M059J (cell line): ENCODE measurements around the gene FZR1. TPM values are rescaled to one million over a fixed set of nuclear protein-coding genes. Genes with fewer than 3 reads are reported as not detected.
A peak's percentile ranks its signal among the peaks of the same experiment; 100 is the strongest.
"Not testable (repeated sequence)": the region's sequence is repeated elsewhere in the genome, so short reads cannot be mapped to it uniquely, and the experiment has no call there.

Experiments
- DNase-seq: peaks from one replicate; pipeline ENCODE4 v3.0.0-alpha.2; 2012; ENCODE audit warnings: low read depth
- total RNA-seq: library from RNA; depleted of rRNA; stranded (reverse); fragments of >200 nt; shearing (Covaris generic); gene quantifications from 2 replicates; pipeline ENCODE4 v1.2.3, GENCODE V29; 2014

FZR1 gene
- total RNA-seq, 1 experiment from 2014 or later = 56.5 TPM

DNA sequence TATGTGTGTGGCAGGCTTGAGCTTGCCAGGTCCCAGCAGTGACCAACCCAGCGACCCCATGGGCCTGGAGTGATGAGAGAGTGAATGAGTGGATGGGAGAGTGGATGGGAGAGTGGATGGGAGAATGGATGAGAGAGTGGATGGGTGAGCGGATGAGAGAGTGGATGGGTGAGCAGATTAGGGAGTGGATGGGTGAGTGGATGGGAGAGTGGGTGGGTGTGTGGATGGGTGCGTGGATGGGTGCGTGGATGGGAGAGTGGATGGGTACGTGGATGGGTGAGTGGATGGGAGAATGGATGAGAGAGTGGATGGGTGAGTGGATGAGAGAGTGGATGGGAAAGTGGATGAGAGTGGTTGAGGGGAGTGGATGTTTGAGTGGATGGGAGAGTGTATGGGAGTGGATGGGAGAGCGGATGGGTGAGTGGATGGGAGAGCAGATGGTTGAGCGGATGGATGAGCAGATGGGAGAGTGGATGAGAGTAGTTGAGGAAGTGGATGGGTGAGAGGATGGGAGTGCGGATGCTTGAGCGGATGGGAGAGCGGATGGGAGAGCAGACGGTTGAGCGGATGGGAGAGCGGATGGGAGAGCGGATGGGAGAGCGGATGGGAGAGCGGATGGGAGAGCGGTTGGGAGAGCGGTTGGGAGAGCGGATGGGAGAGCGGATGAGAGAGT is 22.6 kb downstream of the FZR1 start:
- no peak for DNase-seq

GRCh38 chr19:3529299-3529698 is 23.2 kb downstream of the FZR1 start:
- not testable (repeated sequence) for DNase-seq

GRCh38 chr19:3530389-3530788 is 24.3 kb downstream of the FZR1 start:
- no peak for DNase-seq

DNA sequence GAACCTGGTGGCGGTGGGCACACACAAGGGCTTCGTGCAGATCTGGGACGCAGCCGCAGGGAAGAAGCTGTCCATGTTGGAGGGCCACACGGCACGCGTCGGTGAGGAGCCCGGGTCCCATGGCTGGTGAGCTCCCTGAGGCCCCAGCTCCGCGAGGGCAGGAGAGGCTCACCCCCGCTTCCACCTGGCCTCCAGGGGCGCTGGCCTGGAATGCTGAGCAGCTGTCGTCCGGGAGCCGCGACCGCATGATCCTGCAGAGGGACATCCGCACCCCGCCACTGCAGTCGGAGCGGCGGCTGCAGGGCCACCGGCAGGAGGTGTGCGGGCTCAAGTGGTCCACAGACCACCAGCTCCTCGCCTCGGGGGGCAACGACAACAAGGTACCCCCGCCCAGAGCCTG is 25.6 kb downstream of the FZR1 start:
- no peak for DNase-seq

DNA sequence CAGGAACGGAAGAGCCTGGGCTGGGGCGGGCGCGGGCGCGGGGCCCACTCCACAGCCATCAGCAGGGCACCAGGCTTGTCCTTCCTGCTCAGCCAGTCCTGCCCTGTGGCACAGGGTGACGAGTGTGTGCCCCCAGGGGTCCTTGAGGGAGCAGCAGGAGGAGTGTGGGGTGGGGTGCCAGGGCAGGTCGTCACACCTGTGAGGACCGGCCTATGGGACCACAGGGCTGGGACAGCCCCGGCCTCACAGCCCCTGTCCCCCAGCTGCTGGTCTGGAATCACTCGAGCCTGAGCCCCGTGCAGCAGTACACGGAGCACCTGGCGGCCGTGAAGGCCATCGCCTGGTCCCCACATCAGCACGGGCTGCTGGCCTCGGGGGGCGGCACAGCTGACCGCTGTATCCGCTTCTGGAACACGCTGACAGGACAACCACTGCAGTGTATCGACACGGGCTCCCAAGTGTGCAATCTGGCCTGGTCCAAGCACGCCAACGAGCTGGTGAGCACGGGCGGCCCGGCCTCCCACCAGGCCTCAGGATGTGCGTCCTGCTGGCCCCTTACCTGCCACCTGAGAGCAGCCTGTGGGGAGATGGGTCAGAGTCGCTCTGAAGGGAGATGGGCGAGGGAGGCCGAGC is 26.2 kb downstream of the FZR1 start:
- no peak for DNase-seq

GRCh38 chr19:3533033-3533432 is 26.9 kb downstream of the FZR1 start:
- DNase-seq = no peak

DNA sequence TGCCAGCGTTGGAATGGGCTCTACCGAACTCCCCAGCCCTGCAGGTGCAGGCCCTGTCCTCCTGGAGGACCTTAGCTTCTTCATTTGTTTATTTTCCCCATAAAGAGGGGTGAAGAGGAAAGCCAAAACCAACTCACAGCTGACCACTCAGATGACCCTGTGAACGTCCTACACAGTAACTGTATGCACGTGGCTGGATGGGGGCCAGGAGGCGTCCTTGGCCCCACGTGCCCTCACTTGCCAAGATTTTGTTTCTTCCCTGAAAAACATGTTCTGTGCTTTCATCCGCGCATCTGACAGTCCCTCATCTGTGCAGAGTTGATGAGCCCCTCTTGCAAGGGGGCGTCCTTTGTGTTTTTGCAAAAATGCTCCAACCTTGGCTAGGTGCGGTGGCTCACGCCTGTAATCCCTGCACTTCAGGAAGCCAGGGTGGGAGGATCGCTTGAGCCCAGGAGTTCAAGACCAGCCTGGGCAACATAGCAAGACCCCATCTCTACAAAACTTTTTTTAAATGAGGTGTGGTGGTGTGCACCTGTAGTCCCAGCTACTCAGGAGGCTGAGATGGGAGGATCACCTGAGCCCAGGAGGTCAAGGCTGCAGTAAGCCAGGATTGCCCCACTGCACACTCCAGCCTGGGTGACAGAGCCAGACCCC is 27.6 kb downstream of the FZR1 start:
- no peak for DNase-seq

- DNase-seq = no peak
Measured at GRCh38 chr19:3534375-3535234, 28.5 kb downstream of the FZR1 start.

DNA sequence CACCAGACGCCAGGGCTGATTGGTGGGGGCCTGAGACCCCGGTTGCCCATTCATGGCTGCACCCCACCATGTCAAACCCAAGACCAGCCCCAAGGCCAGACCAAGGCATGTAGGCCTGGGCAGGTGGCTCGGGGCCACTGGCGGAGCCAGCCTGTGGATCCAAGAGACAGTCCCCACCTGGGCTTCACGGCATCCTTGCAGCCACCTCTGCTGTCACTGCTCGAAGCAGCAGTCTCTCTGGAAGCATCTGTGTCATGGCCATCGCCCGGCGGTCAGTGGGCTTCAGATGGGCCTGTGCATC is 29.1 kb downstream of the FZR1 start:
- no peak for DNase-seq

- no peak for DNase-seq
Measured at GRCh38 chr19:3535563-3535965, 29.5 kb downstream of the FZR1 start.

DNA sequence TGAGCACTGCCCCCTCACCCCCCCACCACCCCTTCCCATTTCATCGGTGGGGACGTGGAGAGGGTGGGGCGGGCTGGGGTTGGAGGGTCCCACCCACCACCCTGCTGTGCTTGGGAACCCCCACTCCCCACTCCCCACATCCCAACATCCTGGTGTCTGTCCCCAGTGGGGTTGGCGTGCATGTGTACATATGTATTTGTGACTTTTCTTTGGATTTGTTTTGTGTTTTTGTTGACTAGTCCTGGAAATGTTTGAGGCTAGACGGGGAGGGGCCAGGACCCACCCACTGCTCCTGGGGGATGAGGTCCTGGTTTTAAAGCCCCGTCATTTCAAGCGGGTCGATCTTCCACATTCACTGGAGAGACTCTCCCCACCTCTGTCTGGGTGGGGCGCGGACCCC is 29.9 kb downstream of the FZR1 start:
- no peak for DNase-seq

DNA sequence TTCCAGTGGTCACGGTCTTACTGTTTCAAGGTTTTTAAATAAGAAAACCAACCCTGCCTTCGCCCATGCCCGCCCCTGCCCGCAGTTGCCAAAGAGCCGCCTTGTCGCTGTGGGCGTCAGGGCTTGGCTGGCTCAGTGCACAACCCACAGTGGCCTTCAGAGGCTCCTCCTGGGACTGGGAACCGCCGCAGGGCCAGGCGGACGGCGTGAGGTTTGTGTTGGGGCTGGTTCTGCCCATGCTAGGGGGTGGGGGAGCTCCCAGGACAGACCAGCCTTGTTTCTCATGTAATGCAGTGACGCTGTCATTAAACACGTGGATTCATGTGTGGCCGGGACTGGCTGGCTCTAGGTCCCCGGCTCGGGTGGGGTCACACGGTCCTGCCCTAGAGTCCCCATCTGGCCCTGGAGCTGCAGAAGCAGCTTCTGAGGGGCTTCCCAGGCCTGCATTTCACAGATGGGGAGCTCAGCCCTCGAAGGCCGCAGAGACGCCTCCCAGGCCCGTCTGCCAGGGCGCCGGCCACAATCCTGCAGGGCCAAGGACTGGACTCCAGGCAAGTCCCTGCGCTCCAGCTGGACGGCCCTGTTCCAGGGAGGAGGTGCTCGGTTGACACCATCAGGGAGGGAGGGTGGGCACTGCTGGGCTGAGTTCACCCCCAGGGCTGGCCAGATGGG is 30.5 kb downstream of the FZR1 start:
- no peak for DNase-seq

DNA sequence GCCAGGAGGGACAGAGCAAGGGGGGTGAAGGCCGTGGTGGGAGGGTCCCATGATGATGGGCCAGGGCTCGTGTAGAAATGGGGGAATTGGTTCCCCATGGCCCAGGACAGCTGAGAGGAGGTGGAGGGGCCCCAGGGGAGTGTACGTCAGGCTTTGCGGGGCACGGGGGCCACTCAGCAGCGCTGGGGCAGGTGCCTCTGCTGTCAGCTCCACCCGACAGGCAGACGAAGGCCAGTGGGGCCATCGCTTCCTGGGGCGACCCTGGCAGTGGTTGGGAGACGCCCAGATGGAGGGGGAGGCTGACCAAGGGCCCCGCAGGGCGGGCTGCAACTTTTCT is 31.0 kb downstream of the FZR1 start:
- no peak for DNase-seq

DNA sequence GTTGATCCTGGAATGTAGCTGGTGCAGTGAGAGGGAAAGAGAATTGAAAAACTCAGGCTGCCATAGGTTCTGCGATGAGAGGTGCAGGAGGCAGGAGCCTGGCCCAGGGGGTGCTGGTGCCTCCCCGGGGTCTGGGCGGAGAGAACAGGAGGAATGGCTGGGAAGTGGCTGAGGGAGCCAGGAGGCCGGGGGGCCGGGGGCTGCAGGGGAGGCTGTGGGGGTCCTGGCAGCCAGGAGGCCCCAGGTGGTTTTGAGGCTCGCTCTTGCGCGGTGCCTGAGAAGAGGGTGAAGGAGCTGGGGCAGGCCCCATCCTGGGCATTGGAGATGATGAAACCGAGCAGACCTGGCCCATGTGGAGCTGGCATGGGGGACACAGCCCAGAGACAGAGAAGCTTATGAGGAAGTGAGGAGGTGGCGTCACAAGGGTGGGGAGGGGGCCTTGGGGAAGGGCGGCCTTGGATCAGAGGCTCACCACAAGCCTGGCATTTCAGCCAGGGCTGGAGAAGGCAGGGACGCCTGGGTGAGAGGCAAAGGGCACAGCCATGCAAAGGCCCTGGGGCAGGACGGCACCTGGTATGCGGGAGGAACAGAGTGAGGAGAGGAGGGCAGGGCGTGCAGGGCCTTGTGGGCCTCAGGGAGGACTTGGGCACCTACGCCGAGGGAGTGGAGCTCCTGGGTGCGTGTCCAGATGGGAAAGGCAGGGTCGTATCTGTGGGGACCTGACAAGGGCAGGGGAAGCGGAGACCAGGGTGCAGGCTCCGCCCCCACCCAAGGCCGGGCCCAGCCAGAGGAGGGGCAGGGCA is 31.5 kb downstream of the FZR1 start:
- DNase-seq = no peak

DNA sequence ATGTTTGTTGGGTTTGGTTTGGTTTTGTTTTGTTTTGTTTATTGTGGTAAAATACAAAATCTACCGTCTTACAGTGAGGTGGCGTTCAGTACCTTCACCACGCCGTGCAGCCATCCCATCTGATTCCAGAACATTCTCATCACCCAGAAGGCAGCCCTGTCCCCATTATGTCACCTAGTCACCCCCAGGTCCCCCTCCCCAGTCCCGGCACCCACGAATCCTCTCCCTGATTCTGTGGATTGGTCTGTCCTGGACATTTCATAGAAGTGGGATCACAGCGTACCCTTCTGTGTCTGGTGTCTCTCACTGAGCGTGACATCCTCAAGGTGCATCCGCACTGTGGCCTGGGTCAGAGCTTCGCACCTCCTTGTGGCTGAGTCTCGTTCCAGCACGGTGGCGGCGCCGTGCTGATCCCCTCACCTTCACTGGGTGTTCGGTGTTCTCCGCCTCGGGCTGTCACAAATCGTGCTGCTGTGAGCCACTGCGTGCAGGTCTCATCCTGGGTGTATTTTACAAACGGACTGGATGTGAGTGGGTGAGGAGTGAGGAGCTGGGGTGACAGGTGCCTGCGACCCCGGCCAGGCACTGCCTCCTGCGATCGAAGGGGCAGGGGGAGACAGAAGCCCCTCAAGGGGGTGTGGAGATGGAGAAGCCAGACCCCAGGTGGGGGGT is 32.3 kb downstream of the FZR1 start:
- no peak for DNase-seq

DNA sequence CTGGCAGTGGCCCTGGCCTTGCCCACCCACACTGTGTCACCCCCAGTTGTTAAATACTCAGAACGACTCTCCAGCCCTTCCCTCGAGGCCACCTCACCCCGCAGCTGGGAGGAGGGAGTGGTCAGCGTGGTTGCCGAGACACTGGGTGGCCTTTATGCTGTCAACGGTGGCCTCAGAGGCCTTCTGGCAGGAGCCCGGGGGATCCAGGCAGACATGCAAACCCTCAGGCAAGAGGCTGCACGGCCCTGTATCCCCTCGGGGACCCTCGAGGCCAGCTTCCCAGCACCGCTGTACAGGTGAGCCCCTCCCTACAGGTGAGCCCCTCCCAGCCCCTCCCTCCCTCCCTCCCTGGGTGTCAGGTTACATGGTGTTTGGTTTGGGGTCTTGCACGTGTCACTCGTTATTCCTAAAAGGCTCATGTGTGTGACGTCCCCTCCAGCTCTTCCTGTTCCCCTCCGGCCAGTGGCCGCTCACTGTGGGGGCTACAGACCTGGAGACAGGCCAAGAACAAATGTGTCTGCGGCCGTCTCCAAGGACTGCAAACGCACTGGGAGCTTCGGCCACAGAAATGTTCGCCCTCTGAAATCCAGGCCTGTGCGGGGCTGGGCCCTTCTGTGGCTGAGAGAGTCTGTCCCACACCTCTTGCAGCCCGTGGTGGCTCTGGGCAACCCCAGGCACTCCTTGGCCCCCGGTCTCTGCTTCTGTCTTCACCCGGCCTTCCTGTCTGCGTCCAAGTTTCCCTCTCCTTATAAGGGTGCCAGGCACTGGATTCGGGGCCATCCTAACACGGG is 33.0 kb downstream of the FZR1 start, which contains the start of gene TEKTIP1:
TEKTIP1 (plus strand) TSS at position 210 of the 791 bp plus-strand sequence; CDS start at position 214, 4 bp downstream.
- DNase-seq = peak; percentile 48

DNA sequence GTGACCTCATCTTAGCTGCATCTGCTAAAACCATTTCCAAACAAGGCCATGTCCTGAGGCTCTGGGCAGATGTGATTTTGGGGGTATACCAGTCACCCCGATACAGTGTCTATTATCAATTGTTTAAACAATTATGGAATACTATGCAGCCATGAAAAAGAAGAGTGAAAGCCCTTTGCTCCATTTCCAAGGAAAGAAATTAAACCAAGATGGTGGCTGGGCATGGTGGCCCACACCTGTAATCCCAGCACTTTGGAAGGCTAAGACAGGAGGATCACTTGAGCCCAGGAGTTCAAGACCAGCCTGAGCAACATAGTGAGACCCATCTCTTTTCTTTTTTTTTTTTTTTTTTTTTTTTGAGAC is 33.6 kb downstream of the FZR1 start:
- no peak for DNase-seq

DNA sequence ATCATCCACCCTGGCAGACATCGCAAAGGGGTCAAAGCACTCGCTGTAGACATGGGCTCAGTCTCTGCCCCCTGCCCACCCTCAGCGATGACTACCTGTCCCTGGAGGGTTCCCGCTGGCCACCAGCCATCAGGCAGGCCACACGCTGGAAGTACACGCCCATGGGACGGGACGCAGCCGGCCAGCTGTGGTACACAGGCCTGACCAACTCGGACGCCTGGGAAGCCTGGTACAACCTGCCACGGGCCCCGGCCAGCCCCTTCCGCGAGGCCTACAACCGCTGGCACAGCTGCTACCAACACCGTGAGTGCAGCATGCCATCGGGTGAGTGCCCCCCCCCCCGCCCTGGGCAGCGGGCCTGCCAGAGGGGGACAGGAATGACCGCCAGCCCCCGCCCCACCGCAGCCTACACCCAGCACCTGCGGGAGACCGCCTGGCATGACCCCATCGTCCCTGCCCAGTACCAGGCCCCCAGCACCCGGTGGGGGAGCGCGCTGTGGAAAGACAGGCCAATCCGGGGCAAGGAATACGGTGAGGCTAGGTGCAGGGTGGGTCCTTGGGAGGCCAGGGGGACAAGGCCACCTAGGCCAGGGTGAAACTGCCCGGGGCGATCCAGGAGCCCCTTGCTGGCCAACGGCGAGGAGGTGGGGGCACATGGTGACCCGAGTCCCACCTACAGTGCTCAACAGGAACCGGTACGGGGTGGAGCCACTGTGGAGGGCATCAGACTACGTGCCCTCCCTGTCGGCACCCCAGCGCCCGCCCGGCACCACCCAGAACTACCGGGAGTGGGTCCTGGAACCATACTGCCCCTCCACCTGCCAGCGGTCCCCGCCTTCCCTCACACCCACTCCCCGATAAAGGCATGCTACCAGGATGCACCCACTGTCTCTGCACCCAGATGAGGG is 37.3 kb downstream of the FZR1 start:
- DNase-seq = no peak

GRCh38 chr19:3544058-3544376 is 37.9 kb downstream of the FZR1 start:
- no peak for DNase-seq
